KG1 (cell line): ENCODE measurements around the gene GRIA2.
A peak's percentile ranks its signal among the peaks of the same experiment; 100 is the strongest.
"Not testable (repeated sequence)": the region's sequence is repeated elsewhere in the genome, so short reads cannot be mapped to it uniquely, and the experiment has no call there.

Experiments used
- DNase-seq: peaks from one replicate; lab custom pipeline; 2025; lab: John Stamatoyannopoulos, UW

GRIA2 gene

DNA sequence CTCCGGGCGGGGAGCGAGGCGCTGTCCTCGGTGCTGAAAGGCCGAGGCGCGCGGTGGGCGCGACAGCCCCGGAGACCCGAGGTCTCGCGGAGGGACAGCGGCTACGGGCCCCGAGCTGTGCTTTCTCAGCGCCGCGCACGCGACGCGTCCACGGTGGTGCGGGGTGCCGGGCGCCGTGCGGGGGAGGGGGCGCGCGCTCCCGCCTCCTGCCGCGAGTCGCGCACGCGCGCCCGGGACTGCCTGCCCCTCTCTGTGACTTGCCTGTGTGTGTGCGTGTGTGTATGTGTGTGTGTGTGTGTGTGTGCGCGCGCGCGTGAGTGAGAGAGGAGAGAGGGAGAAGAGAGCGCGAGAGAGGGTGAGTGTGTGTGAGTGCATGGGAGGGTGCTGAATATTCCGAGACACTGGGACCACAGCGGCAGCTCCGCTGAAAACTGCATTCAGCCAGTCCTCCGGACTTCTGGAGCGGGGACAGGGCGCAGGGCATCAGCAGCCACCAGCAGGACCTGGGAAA, at the start of gene GRIA2:
TSS of gene GRIA2 (plus strand) at position 358 of the 511 bp plus-strand sequence. CDS start 315 bp downstream, outside the sequence.
- DNase-seq: peak; percentile 2

DNA sequence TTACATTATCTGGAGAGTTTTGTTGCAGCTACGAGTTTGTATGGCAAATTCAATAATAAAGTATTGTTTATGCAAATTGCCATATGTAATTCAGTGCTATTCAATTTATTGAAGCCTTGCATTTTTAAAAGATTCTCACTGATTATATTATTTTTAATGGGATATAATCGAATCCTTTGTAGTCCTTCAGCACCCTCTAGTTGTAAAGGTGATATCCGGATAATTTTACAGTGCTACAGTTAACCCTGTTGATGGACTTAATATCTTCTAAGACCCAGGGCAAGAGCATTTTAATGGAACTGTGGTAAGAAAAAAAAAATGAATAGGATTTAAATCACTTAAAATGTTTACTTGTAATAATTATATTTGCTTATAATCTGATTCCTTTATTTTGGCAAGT, 48.5 kb upstream of the GRIA2 start:
- DNase-seq: no peak

DNA sequence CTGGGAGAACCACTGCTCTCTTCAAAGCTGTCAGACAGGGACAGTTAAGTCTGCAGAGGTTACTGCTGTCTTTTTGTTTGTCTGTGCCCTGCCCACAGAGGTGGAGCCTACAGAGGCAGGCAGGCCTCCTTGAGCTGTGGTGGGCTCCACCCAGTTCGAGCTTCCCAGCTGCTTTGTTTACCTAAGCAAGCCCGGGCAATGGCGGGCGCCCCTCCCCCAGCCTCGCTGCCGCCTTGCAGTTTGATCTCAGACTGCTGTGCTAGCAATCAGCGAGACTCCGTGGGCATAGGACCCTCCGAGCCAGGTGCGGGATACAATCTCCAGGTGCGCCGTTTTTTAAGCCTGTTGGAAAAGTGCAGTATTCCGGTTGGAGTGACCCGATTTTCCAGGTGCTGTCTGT, 40.3 kb upstream of the GRIA2 start:
- DNase-seq: not testable (repeated sequence)

DNA sequence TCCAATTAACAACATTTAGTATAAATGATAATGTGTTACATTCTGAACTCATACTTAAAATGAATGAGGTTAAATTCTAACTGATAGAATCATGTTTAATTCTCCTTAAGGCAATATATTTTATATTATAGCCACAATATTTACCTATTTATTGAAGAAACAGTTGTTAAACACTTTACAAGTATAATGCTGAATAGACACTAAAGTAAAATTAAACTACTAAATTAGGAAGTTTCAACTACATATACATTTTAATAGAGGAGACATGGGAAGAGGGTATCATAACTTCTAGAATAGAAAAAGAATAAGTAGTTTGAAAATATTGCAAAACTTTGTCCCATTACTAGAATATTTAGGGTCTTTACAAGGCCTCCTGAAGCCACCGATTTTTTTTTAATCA, 36.2 kb upstream of the GRIA2 start:
- no peak for DNase-seq

DNA sequence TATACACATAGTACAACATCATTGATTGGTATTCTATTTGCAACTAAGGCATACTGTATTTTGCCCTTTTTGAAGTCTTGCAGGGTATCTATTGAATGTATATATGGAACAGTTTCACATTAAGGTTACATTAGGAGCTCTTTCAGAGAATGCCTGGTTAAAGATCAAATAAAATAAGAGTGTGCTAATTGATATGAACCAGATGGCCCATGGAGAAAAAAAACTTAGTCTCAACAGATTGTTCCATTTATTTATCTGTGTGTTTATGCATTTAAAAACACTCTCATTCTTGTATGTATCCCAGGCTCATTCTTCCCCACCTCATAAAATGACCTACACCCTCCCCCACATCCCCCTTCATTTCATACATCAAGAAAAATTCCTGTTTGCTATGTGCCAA, 35.2 kb upstream of the GRIA2 start:
- no peak for DNase-seq

DNA sequence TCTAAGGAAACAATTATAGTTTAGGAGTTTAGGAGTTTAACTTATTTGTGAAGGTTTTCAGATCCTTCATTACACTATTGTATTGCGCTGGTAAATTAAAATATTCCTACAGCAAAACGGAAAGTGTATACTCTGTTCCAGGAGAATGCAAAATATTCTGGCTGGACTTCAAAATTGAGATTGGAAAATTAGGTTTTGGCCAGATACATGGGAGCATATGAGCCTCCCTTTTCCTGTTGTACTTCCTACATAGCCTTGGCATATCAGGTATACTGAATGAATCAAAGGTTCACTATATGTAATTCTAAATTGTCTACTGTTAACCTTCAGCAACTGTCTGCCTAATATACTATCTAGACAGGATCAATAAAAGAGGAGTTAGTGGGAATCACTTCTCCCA, 25.2 kb upstream of the GRIA2 start:
- no peak for DNase-seq

DNA sequence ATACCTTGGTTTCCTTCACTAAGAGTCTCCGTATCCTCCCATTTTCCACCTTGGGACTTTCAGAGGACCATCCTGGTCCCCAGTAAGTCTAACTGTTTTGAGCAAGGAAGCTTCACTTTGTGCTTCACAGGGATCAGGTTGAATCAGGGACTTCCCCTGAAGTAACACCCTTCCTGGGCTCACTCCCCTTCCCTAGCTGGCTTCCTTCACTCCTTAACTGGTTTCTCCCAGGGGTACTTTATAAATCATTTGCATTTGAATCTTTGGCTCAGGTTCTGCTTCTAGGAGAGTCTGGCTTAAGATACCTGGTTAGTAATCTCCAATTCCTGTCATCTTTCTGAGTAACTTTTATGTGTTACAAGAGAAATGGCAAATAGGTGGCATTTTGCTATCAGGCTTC, 24.5 kb upstream of the GRIA2 start:
- DNase-seq: no peak

DNA sequence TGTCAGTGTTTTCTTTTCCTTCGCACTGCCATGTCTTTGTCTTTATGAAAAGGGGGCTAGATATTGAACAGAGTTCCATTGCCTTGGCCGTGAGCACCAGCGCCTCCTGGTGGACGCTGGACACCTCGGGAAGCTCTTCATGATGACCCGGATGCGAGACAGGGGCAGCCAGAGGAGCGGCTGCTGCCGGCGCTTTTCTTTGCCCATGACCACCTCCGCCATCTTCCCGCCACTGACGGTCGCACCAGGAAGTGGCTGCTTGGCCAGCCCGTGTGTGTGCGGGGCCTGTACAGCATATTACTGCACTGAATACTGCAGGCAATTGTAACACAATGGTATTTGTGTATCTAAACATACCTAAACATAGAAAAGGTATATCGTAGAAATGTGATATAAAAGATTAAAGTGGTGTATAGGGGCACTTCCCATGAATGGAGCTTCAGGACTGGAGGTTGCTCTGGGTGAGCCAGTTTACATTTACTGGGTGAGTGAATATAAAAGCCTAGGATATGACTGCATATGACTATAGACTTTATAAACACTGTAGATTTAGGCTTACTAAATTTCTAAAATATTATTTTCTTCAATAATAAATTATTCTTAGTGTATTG, 15.8 kb upstream of the GRIA2 start:
- DNase-seq: no peak

DNA sequence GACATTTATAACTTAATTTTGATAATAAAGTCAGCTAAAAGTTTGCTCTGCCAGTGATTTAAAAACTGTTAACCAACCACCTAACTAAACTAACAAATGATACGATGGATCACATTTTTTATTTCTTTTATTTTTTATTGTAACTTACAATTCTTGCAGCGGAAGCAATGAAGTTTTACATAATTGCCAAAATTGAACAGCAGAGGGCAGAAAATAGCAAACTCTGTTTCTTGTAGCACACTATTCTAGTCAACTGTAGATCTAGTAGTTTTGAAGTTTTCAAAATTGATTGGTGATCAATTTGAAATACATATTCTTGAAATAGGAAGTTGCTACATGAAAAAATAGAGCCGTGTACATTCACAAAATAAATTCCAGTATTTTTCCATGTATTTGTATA, 2.8 kb upstream of the GRIA2 start:
- DNase-seq: no peak

DNA sequence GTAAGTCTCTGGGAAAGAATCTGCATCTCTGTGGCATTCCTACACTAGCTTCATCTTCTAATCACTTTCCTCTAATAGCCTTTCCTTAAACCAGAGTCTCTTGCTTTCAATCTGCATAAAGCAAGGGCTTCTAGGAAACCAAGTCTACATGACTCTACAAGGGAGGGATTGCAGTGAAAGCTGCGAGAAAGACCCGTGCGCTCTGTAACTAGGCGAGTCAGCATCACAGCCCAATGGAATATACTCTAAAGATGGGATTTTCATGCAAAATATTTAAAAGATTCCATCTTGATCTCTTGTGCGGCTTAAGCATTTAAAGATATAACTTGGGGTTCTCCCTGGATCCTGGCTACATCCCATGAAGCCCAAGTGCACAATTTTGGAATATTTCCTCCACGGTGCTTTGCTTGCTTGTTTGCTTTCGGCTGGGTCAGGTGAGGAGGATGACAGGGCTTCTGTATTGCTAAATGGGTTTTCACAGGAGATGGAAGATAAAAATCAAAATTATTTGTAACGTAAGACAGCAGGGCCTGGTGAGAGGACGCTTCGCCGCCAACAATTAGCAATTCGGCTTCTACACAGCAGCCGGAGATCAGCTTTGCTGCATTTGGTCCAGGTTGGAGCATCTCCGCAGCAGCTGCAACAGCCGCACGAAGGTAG, 687 bp upstream of the GRIA2 start:
- DNase-seq: no peak

DNA sequence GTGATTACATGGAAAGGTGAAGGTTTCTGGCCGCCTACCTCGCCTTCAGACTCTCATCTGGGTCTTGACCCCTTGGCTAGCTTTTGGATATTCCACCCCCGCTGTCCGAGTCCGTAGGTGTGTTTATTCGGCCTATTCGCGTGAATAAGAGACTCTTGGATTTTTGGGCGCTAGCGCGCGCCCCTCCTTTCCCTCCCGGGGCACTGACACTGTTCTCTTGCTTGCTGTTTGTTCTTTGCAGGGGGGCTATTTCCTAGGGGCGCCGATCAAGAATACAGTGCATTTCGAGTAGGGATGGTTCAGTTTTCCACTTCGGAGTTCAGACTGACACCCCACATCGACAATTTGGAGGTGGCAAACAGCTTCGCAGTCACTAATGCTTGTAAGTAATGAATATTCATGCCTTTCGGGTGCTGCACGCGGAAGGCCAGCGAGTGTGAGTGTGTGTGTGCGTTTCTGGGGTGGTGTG, 932 bp downstream of the GRIA2 start:
- DNase-seq: no peak

DNA sequence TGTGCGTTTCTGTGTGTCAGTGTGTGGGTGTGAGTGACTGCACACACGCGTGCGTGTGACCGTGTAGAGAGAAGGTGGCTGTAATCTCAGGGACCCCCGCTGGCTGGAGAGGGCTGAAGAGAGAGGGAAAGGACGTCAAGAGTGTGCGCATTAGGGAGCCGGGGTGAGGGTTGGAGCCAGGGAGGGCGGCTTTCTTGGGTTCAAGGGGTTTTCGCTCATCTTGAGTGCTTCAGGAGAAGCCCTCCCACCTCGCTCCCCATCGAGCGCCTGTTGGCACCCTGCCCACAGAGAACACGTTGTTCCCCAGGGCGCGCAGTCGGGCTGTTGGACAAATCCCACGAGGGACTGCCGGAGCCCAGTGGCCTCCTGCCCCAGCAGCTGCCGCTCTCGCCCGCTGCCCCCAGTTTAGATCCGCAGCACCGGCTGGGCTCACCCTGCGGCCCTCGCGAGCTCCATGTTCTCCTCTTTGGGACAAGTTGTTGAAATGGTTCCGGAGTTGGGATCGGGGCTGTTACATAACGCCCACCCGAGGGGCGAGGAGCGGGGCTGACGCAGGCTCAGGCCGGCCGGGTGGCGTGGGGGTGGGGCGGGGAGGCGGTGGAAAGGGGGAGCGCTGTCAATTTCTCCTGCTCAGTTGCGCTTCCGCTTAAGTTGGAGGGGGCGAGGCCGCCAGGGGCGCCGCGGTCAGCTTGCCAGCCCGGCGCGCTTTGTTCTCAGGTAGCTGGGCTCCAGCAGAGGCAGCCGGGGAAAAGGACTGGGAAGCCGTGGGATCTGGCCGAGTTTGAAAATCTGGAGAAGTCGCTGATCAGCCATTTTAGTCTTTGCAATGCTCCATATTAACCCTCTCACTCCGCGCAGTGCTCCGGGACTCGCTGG, 1.6 kb downstream of the GRIA2 start:
- DNase-seq: no peak

DNA sequence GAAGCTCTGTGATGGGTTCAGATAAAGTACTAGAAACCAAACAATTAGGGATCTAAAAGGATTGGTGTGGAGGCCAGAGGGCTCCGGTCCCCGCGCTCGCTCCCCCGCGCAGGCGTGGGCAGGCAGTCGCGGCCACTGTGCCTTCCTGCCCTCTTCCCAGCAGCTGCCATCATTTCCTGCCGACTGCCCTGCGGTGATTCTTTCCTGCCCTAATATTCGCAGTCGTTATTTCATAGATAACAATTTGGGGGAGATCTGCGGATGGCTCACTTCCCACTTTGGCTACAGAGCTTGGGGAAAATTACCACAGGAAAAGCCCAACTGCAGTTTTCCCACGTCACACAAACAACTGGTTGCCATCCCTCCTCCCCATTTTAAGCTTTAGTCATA, 2.2 kb downstream of the GRIA2 start:
- DNase-seq: no peak

DNA sequence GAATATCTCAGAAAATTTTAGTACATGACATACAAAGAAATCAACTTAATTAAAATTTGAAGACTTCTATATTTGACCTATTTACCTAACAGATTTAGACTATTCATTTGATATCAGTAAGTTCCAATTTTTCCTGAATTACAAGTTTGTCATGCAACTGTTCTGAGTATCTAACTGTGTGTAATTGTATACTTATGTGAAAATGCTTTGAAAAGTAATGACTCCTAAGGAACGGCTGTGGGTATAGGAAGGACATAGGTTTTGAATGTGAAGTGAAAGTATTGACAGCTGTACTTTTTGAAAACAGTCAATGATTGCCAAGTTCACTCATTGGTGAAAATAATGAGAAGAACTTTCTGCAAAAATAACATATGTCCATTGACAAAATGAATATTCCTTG, 2.9 kb downstream of the GRIA2 start:
- DNase-seq: no peak

DNA sequence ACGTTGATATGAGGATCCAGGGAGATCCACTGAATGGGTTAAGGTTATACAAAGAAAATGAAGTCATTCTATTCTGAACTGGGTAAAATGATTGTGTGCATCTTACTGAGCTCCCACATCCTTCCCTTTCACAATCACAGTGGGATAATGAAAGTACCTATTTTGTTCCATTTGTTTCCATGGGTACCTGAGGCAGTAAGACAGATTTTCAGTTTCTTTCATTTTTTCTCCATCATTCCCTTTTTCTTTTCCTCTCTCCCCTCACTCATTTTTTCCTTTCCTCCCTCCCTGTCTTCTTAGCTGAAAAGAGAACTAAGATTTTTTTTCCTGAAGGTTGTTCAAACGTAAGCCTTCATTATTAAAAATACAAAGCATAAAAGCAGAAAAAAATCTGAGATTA, 4.6 kb downstream of the GRIA2 start:
- no peak for DNase-seq

DNA sequence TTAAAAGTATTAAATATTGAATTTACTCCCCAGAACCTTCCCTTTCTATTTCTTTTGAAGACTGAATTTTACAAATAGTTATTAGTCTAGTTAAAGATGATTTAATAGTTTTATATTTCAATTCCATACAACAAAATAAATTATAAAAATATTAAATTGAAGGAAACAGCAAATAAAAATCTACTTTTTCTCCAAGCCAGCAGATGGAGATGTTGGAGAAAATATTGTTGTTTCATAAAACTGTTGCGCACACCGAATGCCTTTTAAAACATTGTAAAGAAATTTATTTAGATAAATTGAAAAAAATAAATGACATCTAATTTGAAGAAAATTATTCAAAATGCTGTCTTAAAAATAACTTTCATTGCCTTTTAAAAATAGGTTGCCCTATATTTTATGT, 5.5 kb downstream of the GRIA2 start:
- DNase-seq: no peak

DNA sequence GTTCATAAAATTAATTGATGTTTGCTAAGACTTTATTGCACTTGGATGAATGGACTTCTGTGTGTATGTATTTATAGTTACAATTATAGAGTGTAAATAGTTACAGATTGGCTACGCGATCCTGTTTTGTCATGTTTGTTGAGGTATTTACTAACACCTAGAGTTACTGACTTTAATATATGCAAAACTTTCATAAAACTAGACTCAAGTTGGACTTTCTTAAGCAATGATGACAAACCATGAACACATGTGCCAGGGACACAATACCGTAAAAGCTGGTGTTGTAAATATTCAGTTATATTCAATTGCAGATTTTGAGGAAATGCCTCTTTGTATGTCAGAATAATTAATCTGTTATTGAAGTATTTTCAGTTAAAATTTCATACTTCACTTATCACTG, 6.1 kb downstream of the GRIA2 start:
- no peak for DNase-seq

DNA sequence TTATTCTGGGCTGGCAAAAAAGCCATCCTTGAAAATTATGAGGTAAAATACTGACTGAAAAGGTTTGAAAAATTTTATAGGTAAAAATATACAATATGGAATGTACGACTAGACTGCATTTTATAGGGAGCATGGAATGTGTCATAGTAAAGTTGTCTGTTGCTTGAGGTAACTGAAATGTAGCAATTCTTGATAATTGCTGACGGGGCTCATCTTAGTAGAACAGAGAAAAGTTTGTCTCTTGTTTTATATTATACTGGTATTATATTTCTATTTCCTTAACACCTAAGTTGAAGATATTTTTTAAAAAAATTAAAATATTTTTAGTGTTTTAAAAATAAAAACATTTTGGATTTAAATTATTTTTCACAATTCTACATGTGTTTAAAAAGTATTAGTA, 11.0 kb downstream of the GRIA2 start:
- DNase-seq: no peak

DNA sequence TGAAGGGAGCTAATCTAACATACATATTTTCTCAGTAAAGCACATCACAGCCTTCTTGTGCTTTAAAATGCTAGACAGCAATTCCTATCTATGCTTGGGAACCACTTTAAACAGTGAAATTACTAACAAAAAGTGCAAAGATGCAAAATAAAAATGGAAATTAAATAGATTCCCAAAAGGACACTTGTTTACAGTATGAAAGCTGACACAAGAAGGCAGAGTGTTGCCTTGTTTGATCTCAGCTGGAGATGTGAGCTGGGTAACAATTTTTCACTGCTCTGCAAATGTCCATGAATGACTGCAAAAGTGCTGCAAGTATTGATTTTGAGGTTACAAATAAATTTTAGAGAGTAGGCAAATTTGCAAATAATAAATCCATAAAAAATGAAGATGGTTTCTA, 22.3 kb downstream of the GRIA2 start:
- DNase-seq: no peak

DNA sequence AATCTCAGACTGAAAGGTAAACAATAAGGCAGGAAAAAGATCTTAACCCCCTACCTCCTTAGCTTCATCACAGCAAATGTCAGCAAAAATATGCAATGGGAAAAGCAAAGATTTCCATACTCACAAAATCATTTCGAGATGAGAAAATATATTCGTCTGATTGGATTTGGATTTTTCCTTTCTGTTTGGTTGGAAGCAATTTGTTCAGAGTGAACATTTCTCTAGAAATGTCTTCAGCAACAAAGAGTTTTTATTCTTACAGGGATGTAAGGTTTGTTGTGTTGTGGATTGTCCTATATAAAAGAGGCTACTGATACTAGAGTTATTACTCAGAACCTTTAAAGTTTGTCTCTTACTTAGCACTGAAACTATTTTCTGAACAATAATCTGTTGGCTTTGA, 23.8 kb downstream of the GRIA2 start:
- DNase-seq: no peak

DNA sequence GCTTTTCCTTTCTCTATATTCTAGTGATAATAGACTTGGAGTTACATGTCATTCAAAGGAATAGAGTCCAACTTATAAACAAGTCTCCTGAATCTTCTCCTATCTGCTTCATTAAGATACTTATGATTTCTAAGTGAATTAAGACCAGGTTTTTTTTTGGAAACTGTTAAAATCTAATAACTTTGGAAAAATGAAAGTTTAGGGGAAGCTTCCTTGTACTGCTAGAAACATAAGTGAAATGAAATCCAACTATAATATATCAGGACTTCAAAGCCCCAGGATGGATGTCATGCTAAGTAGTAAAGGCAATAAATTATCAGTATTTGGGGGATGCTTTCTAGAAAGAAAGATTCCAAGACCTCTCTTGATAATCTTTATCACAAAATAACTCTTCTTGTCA, 24.8 kb downstream of the GRIA2 start:
- DNase-seq: no peak

DNA sequence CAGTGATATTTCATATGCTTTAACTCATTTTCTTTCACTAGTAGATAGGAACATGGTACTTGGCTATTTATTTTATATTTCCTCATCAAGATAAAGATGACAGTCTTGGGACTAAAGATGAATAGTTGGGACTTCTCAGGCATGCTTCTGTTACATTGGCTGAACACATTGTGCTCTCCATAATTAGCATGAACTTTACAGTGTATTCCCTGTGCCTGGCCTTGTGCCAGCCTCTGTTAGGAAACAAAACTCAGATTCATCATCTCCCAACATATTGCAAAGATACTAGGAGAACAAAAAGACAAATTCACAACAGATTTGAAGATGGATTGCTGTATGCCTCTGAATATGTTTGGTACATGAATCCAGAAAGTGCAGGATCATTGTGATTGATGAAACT, 26.4 kb downstream of the GRIA2 start:
- no peak for DNase-seq

DNA sequence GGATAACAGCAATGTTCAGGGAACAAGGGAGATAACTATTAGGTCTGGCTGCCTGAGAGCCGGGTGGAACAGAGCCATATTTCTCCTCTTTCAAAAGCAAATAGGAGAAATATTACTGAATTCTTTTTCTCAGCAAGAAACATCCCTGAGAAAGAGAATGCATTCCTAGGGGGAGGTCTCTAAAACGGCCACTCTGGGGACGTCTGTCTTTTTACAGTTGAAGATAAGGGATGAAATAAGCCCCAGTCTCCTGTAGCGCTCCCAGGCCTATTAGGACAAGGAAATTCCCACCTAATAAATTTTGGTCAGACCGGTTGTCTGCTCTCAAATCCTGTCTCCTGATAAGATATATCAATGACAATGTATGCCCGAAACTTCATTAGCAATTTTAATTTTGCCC, 37.6 kb downstream of the GRIA2 start:
- DNase-seq: not testable (repeated sequence)
